ENCODE measurements around the gene DNAJB6. TPM values are rescaled to one million over a fixed set of nuclear protein-coding genes. Genes with fewer than 3 reads are reported as not detected.

The DNAJB6 gene
- total RNA-seq, 4 donors from 2014 or later, result 103 to 151 (median 139) TPM

DNA sequence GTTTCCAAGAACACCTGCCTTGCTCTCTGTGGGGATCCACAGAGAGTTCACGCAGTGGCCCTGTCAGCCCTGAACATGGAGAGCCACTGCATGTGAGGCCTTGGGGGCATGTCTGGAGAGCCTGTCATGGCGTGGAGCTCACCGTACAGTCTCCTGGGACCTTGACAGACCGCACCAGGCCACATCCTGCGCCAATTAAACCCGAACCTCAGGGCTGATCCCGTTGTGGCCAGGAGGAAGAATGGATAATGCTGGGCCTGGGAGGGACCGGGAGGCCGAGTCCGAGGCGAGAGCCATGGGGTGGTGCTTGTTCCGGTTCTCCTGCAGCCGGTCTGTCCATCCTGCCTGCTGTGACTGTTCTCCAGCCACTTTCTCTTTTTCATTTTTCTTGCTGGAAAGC is 68.7 kb downstream of the DNAJB6 start:
- TF ChIP-seq POLR2AphosphoS5 (IDR thresholded peaks at IDR 0.05), result no peak
- no peak for TF ChIP-seq POLR2A (IDR thresholded peaks at IDR 0.05; ENCODE audit: low read depth)
- TF ChIP-seq EP300 (IDR thresholded peaks at IDR 0.05), result no peak
- Histone ChIP-seq H3K27ac (replicated peaks in 1 of 4) (no peak overlapping the region), H3K4me3 (no peak overlapping the region), H3K36me3 (peaks cover 20 to 82% (median 65%) of the 10 kb centered on the region in 4 donors), H3K9me3 (no peaks in the 10 kb centered on the region), H3K27me3 (no peaks in the 10 kb centered on the region), H3K4me1 (peaks cover 0 to 26% (median 0%) of the 10 kb centered on the region in 4 donors)
- WGBS, result 88% methylated on average over 12 of the region's 13 CpGs
- intact Hi-C loops (cut with DNase I), result no loop called here
- DNase-seq (ENCODE audit: extremely low spot score), result no peak

DNA sequence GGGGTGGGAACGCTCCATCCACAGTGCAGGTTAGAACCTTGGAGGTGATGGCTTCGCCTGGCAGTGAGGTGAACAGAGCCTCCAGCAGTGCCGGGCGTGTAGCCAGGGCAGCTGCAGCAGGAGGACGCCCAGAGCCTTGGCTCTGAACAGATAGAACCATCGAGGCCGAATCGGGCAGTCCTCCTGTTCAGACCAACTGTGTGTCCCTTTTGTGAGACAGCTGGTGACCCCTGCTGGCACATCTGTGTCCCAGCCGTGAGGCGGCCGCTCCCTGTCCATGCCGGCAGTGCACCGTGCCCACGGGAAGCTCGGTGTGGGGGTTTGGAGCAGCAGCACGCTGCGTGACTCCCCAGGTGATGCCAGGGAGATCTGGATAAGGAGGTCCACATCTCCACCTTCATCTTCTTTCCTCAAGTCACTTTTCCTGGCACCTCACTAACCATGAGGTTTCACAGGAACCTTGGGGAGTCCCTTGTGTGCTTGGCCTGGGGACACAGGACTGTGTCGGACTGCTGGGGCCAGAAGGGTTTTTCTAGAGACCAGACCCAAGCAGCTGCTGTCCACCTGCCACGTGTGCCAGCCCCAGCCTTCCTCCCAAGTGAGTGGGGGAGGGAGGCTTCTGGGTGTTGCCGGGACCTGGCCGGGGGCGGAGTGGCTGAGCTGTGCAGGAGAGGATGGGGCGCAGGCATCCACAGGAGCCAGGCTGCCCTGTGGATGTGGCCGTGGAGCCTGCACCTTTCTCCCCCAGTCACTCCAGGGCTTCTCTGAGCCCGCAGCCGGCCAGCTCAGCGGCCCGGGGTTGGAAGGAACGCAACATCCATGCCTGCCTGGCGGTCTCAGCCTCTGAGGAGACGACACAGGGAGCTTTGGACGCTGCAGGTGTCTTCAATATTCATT is 69.4 kb downstream of the DNAJB6 start:
- intact Hi-C loops (cut with DNase I), result no loop called here
- H3K27ac ChIP-seq (replicated peaks in 1 of 4), result no peak overlapping the region
- no peaks in the 10 kb centered on the region for H3K27me3 ChIP-seq
- no peak overlapping the region for H3K4me3 ChIP-seq
- H3K4me1 ChIP-seq, result peaks cover 0 to 26% (median 0%) of the 10 kb centered on the region in 4 donors
- TF ChIP-seq POLR2AphosphoS5 (IDR thresholded peaks at IDR 0.05), result no peak
- TF ChIP-seq EP300 (IDR thresholded peaks at IDR 0.05), result no peak
- TF ChIP-seq, protein P1, sequence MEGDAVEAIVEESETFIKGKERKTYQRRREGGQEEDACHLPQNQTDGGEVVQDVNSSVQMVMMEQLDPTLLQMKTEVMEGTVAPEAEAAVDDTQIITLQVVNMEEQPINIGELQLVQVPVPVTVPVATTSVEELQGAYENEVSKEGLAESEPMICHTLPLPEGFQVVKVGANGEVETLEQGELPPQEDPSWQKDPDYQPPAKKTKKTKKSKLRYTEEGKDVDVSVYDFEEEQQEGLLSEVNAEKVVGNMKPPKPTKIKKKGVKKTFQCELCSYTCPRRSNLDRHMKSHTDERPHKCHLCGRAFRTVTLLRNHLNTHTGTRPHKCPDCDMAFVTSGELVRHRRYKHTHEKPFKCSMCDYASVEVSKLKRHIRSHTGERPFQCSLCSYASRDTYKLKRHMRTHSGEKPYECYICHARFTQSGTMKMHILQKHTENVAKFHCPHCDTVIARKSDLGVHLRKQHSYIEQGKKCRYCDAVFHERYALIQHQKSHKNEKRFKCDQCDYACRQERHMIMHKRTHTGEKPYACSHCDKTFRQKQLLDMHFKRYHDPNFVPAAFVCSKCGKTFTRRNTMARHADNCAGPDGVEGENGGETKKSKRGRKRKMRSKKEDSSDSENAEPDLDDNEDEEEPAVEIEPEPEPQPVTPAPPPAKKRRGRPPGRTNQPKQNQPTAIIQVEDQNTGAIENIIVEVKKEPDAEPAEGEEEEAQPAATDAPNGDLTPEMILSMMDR (IDR thresholded peaks at IDR 0.05), result no peak
- no peak for TF ChIP-seq POLR2A (IDR thresholded peaks at IDR 0.05; ENCODE audit: low read depth)
- 81% methylated on average over 6 of the region's 32 CpGs for WGBS
- peaks cover 25 to 88% (median 66%) of the 10 kb centered on the region in 4 donors for H3K36me3 ChIP-seq
- DNase-seq (ENCODE audit: extremely low spot score), result no peak
- H3K9me3 ChIP-seq, result no peaks in the 10 kb centered on the region

DNA sequence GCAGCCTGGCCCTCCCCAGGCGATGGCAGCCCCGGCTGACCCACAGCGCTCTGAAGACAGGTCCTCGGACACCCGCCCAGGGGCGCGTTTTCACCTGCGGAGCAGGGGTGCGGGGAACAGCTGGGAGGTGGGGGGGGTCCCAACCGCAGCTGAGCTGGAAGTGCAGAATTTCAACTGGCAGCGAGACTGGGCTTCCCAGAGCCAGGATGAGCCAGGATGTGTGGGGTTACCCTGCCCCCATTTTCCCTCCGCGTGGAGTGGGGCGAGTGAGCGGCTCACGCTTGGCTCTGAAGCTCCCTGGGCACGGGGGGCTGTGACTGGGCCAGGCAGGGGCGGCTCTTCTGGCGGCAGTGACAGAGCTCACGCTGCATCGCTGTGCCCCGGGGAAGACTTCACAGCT is 70.2 kb downstream of the DNAJB6 start:
- intact Hi-C loops (cut with DNase I), result no loop called here
- Histone ChIP-seq H3K9me3 (no peaks in the 10 kb centered on the region), H3K27me3 (no peaks in the 10 kb centered on the region), H3K36me3 (peaks cover 17 to 89% (median 66%) of the 10 kb centered on the region in 4 donors), H3K4me3 (no peak overlapping the region), H3K4me1 (peaks cover 0 to 26% (median 0%) of the 10 kb centered on the region in 4 donors), H3K27ac (replicated peaks in 1 of 4) (no peak overlapping the region)
- TF ChIP-seq POLR2A (IDR thresholded peaks at IDR 0.05; ENCODE audit: low read depth) (no peak), EP300 (IDR thresholded peaks at IDR 0.05) (no peak), POLR2AphosphoS5 (IDR thresholded peaks at IDR 0.05) (no peak)
- TF ChIP-seq, protein P1 (IDR thresholded peaks at IDR 0.05), result no peak
- 93% methylated on average over 18 of the region's 22 CpGs for WGBS
- DNase-seq (ENCODE audit: extremely low spot score), result no peak

DNA sequence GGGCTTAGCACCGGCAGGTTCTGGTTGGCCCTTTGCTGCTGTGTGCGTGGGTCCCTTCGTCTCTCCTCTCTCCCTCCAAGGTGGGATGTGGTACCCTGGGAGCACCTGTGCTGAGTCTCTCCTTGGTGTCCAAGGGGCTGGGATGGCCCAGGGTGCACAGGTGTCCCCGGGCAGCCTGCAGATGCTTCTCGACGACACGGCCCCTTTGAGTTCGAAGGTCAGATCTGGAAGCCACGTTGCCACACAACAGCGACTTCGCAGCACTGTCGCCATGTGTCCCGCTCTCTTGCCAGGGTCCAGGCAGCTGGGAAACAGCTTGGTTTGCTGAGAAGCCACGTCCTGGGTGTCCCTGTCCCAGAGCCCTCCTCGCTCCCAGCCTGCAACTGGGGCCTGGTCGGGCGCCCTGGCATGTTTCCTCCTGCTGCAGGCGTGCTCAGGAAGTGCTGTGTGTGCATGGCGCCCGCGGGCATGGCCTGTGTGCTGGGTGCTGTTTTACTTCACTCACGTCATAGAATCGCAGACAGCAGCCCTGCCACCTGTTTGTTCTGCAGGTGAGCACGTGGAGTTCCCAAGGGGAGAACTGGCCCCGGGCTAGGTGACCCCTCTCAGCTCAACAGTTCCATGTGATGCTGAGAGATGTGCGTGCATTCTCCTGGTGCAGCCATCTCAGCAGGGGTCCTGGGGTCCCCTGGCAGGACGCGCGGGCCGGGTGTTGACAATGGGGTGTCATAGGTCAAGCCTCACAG is 70.9 kb downstream of the DNAJB6 start:
- no peaks in the 10 kb centered on the region for H3K27me3 ChIP-seq
- WGBS, result 85% methylated on average over 25 of the region's 30 CpGs
- no peak overlapping the region for H3K27ac ChIP-seq (replicated peaks in 1 of 4)
- no peak for DNase-seq (ENCODE audit: extremely low spot score)
- H3K4me1 ChIP-seq, result peaks cover 0 to 25% (median 0%) of the 10 kb centered on the region in 4 donors
- intact Hi-C loops (cut with DNase I), result no loop called here
- H3K36me3 ChIP-seq, result peaks cover 15 to 89% (median 69%) of the 10 kb centered on the region in 4 donors
- no peaks in the 10 kb centered on the region for H3K9me3 ChIP-seq
- no peak overlapping the region for H3K4me3 ChIP-seq
- no peak for TF ChIP-seq EP300 (IDR thresholded peaks at IDR 0.05)
- TF ChIP-seq, protein P1 (IDR thresholded peaks at IDR 0.05), result no peak
- TF ChIP-seq POLR2AphosphoS5 (IDR thresholded peaks at IDR 0.05), result no peak
- no peak for TF ChIP-seq POLR2A (IDR thresholded peaks at IDR 0.05; ENCODE audit: low read depth)

All from esophagus muscularis mucosa (tissue), 4 donors.